HFF-Myc (cell line): ENCODE results near the gene LCLAT1.

ENCODE experiments used
- DNase-seq: peaks from one replicate; pipeline ENCODE4 v3.0.0-alpha.2; 2011; ENCODE audit warnings: low read depth; ENCODE audit errors: extremely low read depth
- H3K4me3 ChIP-seq: replicated peaks from 2 replicates; pipeline ENCODE4 v1.5.1; 2011; ENCODE audit warnings: low read depth, mild to moderate bottlenecking, control low read depth, low read length
- CTCF ChIP-seq: IDR thresholded peaks from 2 replicates; pipeline ENCODE4 v1.5.1; 2012; ENCODE audit warnings: mild to moderate bottlenecking, low read depth, low read length, control low read depth; ENCODE audit errors: missing control alignments

LCLAT1 gene

GRCh38 chr2:30582521-30582920 is 135.5 kb downstream of the LCLAT1 start:
- no peak overlapping the region for H3K4me3 ChIP-seq
- TF ChIP-seq CTCF: no peak
- DNase-seq: no peak

- no peak for DNase-seq
- no peak overlapping the region for H3K4me3 ChIP-seq
- TF ChIP-seq CTCF: no peak
Measured at GRCh38 chr2:30583204-30583749, 136.2 kb downstream of the LCLAT1 start.

- no peak for TF ChIP-seq CTCF
- no peak overlapping the region for H3K4me3 ChIP-seq
- no peak for DNase-seq
Measured at GRCh38 chr2:30584116-30584515, 137.1 kb downstream of the LCLAT1 start.

- H3K4me3 ChIP-seq: no peak overlapping the region
- no peak for DNase-seq
- TF ChIP-seq CTCF: no peak
Measured at GRCh38 chr2:30588994-30589393, 141.9 kb downstream of the LCLAT1 start.

GRCh38 chr2:30590407-30590806 is 143.4 kb downstream of the LCLAT1 start:
- DNase-seq: no peak
- TF ChIP-seq CTCF: no peak

GRCh38 chr2:30591186-30591585 is 144.1 kb downstream of the LCLAT1 start:
- TF ChIP-seq CTCF: no peak
- no peak for DNase-seq
- no peak overlapping the region for H3K4me3 ChIP-seq

More at GRCh38 chr2:30590407-30590806, 143.4 kb downstream of the LCLAT1 start:
- H3K4me3 ChIP-seq: no peak overlapping the region

- H3K4me3 ChIP-seq: no peak overlapping the region
- TF ChIP-seq CTCF: no peak
- no peak for DNase-seq
Measured at GRCh38 chr2:30601375-30601774, 154.3 kb downstream of the LCLAT1 start.
